HPDE6-E6E7 (cell line): ENCODE measurements around the gene FBXO2.

Experiments
- DNase-seq: peaks from one replicate; pipeline ENCODE4 v3.0.0; 2011; ENCODE audit warnings: missing footprints; ENCODE audit errors: extremely low spot score

FBXO2 gene

DNA sequence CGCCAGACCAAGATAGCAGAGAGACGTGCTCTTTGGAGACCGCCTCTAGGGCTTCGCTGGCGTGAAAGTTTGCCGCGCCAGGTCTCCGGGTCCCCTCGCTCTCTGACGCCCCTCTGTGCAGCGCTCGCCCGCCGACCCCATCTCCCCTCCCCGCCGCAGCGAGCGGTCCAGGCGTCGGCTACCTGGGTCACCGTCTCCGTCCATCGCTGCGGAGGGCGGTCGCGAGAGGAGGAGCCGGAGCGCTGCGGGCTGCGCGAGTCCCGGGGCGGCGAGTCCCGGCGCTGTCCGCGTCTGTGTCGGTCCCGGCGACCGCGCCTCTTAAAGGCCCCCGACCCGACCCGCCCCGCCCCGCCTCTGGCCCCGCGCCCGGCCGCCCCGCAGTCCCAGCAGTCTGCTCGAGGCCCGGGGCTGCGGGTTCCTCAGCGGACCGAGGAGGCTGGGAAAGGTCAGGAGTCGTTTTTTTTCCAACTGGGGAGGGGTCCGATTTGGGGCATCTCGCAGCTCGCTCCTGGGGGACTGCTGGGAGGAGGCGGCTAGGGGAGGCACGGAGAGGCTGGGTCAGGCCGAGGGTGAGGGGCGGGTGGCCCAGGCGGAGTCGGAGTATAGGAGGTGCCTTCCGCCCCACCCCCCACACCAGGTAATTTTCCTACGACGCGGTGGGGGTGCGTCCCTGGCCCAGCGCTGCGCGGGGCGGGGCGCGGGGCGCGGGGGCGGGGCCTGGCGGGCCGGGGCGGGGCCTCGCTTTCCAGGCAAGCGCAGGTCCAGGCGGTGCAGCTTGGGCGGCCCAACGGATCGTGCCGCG is at the start of gene FBXO2, which contains the start of gene FBXO44:
TSS of gene FBXO2 (minus strand) at position 293 of the 802 bp plus-strand sequence. CDS start at position 204, 89 bp downstream.
TSS of gene FBXO44 (plus strand) at position 741 of the 802 bp plus-strand sequence. CDS start 959 bp downstream, outside the sequence.
- DNase-seq, result peak; percentile 78

GRCh38 chr1:11703357-11704193 is 49.3 kb upstream of the FBXO2 start:
- no peak for DNase-seq

- no peak for DNase-seq
These were observed 48.0 kb upstream of the FBXO2 start for GRCh38 chr1:11701981-11702803.

DNA sequence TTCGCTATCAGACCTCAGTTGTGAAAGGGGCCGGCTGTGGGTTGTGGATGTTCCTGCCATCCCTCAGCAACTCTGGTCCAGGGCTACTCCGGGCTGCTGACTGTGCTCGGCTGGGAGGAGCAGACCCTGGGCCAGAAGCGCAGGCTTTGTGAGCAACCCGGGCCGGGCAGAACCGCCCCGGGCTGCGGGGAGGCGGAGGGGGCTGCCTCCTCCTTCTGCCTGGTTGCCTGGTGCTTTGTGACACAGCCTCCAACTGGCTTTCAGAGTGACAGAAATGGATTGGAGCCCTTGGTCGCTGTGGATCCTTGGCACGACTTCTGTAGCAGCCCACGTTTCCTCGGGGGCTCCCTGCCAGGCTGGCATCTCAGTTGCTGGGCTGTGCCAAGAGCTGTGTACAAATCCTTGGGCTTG is 47.3 kb upstream of the FBXO2 start:
- DNase-seq, result no peak

DNA sequence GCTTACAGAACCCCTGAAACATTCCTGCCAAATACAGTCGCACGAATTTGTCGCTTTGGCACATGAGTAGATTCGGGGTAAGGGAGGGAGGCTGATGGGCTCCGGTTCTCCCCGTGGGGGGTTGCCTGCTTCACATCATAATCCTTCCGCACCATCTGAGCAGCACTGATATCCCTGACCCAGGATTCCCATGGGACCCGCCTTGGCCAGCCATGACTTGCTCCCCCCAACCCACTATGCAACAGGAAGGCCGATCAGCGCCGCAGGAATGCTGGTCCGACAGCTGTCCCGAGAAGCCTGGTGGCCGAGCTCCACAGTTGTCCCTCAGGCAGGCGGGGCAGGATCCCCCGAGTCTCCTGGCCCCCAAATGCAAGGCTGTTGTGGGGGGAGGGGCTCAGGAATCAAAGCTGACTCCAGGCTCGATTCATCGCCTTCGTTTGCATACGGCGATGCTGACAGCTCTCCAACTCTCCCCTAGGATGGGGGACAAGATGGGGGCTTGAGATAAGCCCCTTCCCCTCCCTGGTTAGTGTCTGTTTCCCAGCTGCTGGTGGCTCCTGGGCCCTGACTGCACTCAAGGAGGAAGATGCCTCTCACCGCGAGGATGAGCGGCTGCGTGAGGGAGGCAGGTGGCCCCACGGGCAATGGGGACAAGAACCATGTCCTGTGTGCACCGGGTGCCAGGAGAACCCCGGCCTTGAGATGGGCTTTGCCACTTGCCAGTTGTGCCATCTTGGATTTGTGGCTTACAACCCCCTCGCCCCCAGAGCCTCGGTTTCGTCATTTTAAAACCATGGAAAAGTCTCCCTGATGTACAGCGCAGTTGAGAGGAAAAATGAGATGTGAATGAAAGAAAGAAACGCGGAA is 46.6 kb upstream of the FBXO2 start:
- DNase-seq, result no peak

DNA sequence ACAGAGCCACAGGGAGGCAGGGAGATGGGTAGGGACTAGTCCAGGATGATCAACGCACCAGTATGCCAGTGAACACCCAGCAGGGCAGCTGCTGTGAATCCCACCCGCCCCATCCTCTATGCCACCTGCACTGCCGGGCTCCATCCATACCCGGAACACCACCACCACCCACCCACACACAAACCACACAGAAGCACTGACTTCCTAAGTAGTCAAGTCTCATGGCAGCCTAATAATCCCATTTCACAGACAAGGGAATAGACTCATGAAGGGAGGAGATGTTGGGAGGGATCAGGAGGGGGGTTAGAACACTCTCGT is 43.6 kb upstream of the FBXO2 start:
- DNase-seq, result no peak

DNA sequence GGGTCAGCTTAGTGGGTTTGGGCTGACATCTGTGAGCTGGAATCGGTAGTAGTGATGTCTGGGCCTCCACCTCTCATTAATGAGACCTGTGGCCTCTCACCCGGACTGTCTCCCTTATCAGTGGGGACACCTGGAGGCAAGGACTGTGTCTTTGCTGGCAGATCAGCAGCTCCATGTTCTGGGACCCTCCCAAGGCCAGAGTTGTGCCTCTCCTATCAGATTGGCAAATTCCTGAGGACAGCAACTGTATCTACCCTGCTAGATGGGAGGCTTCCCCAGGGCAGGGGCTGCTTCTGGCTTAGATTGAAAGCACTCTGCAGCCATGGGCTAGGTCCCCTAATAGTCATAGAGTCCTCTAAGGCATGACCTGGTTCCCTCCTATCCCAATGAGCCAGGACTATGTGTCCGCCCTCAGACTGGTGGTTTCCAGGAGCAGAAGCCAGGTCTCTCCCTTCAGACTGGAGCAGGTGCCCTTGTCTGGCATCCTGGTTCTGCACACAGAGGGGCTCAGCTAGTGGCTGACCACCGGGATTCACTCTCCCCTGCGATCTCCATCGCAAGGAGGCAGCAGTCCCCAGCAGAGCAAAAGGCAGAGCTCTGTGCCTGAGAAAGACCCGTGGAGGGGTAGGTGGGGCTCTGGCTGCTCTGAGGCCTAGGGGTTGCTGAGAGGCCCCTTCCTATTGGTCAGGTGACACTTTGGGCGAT is 43.1 kb upstream of the FBXO2 start:
- DNase-seq, result no peak

DNA sequence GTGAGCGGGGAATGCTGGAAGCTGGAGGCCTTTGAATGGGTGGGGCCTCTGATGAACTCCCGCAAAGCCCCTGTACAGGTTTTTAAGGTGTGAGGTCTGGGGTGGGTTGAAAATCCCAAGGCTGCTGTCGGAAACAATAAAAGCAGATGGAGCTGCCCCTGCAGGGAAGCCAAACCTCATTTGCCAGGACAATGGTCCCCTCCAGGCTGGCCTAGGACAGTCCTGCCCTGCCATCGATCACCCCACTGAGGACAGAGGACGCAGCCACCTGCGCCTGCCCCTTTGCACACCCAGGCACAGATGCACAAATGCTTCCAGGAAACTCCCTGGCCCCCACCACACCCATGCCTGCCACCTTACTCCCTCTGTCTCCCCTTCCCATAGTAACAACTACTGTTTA is 41.6 kb upstream of the FBXO2 start:
- DNase-seq, result no peak

- DNase-seq, result no peak
These were observed 39.7 kb upstream of the FBXO2 start for GRCh38 chr1:11693917-11694316.

GRCh38 chr1:11693024-11693590 is 38.9 kb upstream of the FBXO2 start:
- DNase-seq, result peak; percentile 69

DNA sequence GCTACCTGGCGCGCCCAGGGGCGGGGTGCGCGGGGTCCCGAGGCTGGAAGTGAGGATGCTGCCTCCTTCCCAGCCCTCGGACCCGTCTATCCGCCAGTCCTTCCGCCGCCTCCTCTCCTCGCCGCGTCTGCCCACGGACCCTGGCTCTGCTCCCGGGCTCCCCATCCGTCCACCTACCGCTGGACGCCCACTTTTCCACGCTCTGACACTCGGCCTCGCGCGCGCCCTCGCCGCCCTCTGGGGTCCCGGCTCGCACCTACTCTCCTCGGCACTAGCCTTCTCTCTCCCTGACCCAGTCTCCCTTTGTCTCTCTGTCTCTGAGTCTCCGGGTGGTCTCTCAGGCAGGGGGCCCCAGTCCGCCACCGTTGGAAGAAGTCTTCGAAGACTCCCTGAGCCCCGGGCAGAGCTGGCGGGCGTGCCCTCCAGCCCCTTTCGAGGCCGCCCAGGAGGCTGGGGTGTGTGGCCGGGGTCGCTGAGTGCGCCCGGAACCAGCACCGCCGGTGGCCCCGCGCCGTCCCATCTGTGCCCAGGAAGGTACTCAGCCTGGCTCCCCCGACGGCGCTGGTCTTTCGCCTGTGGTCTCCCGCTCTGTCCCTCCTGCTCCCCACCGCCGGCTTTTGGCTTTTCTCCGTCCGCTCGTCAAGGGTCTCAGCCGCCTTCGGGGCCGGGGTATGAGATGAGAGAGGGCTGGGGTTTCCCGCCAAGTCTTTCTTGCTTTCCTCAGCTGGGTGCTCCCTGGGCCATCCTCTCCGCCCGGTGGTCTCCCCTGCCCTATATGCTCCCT is 37.9 kb upstream of the FBXO2 start:
- DNase-seq, result no peak

- no peak for DNase-seq
These were observed 37.2 kb upstream of the FBXO2 start, which contains the start of gene DRAXIN for GRCh38 chr1:11691302-11691914. DRAXIN (plus strand) TSS chr1:11691710; CDS start chr1:11706259, 14,549 bp downstream.

DNA sequence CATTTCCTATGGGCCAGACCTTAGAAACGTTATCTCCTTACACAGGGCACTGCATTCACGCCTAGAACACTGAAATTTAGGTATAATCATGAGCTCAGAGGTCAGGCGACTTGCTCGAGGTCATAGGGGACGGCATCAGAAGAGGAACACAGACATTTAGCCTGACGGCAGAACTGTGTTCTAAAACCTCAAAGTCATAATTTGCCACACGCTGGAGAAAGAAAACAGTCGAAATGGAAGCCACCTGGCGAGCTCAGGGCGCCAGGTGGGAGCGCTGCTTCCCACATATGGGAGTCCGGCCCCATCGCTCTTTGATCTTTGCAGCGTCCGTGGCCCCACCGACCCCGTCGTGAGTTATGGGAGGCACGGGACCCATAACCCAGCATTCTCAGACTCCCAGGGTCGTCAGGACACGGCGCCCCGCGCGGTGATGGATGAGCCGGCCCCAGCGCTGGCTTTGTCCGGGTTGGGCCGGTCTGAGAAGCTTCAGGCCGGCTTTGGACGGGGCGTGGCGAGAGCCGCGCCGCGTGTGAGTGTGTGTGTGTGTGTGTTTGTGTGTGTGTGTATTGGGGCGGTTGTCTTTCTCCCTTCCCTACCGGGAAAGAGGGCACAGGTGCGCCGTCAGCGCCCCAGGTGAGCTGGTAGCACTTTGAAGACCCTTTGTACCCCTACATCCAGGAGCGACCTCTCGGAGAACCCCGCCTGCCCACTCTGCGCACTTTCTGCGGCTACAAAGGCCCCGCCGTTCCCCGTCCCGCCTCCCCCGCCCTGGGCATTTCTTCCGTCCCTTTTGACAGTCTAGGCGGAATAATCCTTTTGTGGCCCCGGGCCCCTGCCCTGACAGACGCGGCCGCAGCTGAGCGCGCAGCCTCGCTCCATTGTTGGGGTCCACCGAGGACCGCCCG is 36.4 kb upstream of the FBXO2 start:
- no peak for DNase-seq

GRCh38 chr1:11688506-11688905 is 34.3 kb upstream of the FBXO2 start:
- DNase-seq, result no peak

GRCh38 chr1:11685210-11685752 is 31.1 kb upstream of the FBXO2 start:
- no peak for DNase-seq

DNA sequence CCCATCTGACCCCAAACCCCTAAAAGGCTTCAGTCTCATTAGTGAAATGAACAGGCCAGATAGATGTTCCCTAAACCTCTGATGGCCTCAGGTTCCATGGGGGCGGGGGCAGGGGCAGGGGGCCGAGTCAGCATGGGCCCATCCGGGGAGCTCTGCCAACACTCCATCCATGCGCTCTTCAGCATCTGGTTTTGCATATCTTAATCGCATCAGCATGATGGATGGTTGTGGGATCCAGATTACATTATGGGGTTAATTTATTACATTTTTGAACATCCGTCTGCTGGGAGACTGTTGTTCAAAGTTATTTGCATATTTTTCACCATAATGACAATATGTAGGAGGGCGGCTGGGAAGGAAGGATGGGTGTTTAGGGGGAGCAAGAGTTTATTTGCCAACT is 29.8 kb upstream of the FBXO2 start:
- no peak for DNase-seq

GRCh38 chr1:11682799-11683198 is 28.6 kb upstream of the FBXO2 start:
- no peak for DNase-seq
